Pons (tissue), 1 donor: ENCODE results near the gene DOCK7.

Experiments used
- DNase-seq: peaks from one replicate; pipeline ENCODE4 v3.0.0-alpha.2; 2016; ENCODE audit warnings: low spot score

The DOCK7 gene

DNA sequence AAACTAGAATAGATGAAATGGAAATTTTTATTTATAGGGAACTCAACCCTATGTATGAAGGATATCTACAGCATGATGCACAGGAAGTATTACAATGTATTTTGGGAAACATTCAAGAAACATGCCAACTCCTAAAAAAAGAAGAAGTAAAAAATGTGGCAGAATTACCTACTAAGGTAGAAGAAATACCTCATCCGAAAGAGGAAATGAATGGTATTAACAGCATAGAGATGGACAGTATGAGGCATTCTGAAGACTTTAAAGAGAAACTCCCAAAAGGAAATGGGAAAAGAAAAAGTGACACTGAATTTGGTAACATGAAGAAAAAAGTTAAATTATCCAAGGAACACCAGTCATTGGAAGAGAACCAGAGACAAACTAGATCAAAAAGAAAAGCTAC is 243.5 kb downstream of the DOCK7 start:
- no peak for DNase-seq

DNA sequence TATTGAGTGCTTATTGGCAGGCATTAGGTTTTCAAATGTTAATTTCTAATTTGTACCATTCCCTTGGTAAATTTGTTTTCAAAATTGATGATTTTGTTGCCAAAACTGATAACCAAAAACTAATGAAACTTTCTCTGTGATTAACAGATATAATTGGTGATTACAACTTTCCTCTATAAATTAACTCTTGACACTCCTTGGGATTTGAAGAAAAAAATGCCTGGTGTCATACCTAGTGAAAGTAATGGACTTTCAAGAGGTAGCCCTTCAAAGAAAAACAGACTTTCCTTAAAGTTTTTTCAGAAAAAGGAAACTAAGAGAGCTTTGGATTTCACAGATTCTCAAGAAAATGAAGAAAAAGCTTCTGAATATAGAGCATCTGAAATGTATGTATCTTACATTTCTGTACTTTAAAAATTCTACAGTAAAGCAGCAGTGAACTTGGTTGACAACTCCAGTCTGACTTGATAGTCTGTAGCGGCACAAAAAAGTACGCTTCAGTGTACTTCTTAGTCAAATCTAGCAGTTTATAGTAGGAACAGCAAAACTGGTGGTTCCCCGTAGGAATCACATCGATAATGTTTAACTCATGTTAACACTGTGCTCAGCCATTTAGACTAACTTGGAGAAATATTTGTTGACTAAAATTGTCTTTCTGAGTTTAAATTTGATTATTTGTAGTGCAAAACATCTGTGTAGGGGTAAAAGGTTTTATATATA is 248.4 kb downstream of the DOCK7 start:
- DNase-seq = no peak

DNA sequence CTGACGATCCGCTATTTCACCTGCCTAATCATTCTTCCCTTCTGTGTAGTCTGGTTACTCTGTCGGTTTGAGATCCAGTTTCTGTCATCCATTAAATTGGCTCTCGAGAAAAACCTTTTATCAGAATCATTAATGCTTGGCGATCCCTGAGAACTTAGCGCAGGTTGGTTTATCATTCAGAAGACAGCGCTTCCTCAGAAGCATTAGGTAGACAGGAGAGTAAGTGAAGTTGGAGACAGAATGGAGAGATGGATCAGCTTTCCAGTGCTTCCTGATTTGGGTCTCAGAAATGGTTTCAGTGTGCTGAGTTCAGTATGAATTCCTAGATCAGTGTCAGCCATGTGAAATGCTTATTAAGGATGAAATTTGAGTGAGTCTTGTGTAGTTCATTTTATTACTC is 250.0 kb downstream of the DOCK7 start:
- peak; percentile 37 for DNase-seq

DNA sequence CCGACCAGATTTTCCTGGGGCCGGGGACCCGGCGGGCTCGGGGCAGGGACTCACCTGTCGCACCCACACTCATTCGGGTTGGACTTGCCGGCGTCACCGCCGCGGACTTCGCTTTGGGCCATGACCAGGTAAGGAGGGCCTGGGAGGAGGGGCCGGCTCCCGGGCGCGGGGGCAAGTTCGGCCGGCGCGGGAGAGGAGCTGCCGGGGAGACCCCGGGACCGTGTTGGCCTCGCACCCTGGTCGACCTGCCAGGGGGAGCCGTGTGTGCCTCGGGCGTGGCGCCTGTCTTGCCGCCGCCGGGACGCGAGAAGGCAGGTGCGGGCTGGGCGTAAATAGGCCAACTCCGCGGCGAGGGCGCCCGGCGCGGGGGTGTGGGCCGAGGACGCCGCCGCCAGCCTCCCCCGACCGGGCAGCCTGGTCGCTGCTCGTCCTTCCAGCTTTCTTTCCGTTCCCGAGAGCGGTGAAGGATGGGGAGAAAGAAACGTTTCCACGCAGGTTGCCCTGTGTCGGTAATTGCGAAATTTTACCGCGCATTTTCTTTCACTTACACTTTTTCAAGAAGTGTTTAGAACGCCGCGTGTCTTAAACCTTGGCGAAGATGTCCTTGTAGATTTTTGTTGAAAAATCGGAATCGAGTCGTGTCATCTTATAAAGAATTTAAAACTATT is 250.8 kb downstream of the DOCK7 start:
- peak; percentile 15 for DNase-seq

DNA sequence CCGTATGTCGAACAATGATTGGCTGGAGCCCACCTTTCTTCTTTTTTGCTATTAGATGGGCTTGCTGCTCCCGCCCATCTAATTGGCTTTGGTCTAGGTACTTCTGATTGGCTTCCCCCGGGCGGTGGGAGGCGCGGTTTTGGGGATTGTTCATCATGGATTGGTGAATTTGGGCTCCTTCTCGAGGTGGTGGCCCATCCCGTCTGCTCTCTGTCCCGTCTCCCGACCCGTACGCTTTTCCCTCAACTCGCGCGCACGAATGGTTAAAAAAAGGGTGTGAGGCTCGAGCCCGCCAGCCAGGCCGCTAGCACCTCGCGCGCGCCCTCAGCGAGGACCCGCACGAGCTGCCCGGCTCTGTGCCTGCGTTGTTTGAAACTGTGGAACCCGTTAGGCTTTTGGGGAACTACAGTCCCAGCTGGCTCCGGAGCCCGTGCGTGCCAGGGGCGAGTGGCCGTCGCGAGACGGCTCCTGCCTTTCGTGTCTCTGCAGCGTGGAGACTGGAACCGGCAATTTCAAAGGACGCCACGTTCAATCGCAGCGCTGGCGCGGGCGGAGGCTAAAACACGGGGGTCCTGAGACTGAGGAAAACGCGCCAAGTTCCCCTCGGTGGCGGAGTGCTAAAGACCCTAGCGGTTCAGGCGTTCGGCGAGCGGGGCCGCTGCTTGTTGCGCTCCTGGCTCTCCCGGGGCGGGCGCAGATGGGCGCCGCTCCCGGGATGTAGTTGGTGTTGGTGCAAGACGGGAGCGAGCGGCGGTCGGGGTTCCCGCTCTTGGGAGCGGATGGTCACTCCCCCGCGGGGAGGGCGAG is 251.5 kb downstream of the DOCK7 start, which contains the start of gene USP1:
TSS of gene USP1 (plus strand) at position 584 of the 807 bp plus-strand sequence. CDS start 2,819 bp downstream, outside the sequence.
- DNase-seq = peak; percentile 99

DNA sequence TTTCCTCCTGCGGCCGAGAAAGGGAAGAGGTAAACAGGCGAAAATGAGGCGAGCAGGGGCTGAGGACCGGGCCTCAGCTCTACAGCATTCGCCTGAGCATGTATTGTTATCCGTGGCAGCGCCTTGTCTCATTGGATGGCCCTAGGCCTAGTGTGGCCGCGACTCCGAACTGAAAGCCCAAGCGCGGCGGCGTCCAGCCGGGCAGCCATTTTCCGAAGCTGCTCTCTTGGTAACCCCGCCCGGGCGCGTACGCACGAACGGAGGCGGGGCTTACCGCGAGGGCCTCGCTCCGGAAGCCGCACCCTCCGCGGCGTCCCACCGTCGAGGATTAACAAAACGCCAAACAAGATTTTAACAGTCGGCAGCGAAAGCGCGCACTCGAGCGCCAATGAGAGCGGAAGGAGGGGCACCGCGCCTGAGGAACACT is 252.1 kb downstream of the DOCK7 start:
- DNase-seq = no peak

DNA sequence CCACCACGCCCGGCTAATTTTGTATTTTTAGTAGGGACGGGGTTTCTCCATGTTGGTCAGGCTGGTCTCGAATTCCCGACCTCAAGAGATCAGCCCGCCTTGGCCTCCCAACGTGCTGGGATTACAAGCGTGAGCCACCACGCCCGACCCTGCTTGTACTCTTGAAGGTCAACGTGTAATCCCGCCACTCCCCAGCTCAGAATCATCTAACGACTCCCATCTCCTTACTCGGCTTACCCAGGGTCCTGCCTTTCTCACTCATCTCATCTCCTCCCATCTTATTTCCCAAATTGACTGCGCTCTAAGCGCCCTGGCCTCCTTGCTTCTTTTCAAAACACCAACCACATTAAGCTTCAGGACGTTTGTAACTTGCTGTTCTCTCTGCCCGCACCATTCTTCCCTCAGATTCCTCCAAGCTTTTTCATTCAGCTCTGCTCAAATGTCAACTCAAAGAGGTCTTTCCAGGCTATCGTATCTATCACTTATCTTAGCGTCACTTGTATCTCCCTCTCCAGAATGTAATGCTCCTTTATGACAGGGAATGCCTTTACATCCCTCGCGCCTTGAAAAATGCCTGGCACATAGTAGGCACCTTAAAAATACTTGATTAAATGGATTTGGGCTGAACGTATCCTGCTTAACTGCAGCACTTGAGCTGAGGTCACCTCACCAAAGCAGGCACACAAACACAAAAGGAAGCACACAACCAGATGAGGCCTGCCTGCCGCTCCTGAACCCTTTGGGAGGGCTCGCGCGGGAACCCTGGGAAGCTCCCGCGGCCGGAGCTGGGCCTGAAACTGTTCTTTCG is 252.8 kb downstream of the DOCK7 start:
- DNase-seq = no peak

DNA sequence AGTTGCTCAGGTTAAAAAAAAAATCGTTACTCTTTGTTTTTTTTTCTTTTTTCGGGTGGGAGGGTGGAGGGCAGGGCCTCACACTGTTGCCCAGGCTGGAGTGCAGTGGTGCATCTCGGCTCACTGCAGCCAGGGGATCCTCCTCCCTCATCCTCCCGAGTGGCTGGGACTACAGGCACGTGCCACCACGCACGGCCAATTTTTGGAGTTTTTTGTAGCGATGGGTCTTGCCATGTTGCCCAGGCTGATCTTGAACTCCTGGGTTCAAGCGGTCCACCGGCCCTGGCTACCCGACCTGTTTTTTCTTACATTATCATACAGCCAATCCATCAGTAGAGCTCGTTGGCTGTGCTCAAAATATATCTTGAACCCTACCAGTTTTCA is 253.6 kb downstream of the DOCK7 start:
- DNase-seq = no peak

DNA sequence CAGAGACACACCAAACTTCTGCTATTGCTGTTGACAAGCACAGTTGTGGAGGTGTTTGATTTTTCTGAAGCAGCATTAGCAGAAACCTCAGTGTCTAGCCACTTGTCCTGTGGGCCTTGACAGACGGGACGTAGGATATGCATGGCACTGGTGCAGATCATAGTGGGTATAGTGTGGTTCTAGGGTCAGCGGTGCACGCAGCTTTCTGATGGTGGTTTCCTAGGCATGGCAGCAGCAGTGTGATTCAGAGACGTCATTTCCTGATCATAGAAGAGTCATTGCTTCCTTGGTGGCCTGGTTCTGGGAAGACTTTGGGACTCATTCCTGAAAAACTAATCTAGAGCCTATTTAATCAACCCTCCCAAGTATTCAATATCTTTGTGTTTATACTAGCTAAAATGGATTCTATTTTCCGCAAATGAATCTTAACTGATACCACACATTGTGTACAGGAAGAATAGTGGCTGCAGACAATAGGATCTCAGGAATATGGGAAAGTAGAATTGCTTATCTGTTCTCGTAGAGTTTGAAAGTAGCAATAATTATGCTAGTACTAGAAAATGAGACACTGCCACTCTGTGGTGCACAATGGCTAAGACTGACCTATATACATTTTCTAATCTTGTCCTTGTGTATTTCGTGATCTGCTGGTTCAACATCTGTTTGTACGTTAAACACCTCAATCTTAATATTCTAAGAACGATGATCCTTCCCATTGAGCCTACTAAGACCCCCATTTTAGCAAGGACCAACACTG is 254.1 kb downstream of the DOCK7 start:
- DNase-seq = peak; percentile 40

DNA sequence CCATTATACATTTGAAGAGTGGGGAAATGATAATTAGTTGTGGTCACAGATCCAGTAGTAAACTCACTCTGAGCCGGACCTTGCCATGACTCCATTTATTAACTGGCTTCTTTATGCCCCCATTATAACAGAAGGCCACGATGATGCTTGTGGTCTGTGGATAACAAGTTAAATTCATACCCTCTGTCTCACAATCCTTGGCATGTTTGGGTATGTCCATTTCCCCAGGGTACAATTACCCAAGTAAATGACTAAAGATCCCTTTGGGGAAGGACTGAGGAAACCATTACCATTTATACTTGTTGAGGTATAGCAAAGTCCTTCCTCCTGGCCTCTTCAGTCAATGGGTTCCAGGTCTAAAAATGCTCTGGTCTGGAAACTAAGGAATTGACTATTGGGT is 258.6 kb downstream of the DOCK7 start:
- no peak for DNase-seq

DNA sequence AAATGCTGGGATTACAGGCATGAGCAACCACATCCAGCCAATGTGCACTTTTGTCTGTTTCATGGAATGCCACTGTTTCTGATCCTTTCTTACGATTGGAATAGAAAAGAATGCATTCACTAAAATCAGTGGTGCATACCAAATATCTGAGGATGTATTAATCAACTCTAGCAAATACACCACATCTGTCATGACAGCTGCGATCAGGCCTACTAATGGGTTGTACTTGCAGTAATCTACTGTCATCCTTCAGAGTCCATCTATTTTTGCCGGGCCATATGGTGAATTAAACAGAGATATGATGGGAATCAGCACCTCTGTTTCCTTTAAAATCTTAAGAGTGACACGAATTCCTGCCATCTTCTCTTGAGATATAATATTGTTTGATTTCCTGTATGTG is 259.8 kb downstream of the DOCK7 start:
- no peak for DNase-seq

DNA sequence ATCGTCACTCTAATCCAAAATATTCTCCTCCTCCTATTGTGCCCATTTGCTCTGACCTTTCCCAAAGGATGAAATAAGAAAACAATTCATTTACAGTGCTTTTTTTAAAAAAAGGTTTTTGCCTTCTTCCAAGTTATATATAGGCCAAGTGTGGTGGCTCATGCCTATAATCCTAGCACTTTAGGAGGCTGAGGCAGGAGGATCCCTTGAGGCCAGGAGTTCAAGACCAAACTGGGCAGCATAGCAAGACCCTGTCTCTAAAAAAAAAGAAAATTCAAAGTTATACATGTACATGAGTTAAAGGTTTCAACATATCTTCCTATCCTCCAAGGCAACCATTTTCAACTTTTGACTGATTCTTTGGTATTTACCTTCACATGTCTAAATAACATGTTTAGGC is 261.4 kb downstream of the DOCK7 start:
- DNase-seq = no peak

DNA sequence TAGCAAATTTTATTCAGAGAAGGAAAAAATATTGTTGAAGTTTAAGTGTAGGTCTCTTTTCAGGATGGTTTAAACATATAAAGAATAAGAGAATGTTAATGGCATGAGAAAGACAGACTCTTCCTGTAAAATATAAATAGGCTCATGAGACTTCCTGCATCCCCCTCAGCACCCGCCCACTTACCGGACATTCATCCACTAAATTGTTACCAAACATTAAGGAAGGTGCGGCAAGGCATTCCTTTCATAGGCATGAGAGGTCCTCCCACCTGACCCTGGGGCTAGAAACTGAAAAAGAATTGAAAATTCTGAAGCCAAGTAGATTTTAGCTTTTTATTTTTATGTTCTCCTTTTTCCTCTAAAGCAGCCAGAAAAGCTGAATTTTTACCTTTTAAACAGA is 261.9 kb downstream of the DOCK7 start:
- no peak for DNase-seq

DNA sequence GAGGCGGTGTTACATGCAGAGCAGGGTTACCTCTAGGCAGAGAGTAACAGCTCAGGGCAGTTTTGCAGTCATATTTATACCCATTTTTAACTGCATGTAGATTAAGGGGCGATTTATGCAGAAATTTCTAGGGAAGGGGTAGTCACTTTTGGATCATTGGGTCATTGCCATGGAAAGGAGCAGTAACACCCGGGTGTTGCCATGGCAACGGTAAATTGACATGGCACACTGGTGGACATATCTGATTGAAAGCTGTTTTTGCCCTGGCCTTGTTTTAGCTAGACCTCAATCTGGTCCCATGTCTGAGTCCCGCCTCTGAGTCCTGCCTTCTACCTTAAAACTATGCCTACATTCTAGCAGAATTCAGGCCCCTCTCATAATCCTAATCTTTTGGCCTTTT is 263.1 kb downstream of the DOCK7 start:
- no peak for DNase-seq

DNA sequence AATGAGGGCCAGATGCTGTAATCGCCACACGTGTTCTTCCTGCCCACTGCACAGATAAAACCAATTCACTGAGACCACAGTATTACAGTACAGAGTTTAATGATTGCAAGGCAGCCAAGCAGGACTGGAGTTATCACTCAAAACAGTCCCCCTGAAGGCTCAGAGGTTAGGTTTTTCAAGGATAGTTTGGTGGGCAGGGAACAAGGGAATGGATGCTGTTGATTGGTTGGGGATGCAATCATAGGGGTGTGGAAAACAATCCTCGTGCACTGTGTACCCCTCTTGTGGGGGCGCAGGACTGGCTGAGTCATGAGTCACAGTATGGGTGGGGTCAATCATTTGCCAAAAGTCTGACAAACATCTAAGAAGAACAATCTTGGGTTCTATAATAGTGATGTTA is 263.8 kb downstream of the DOCK7 start:
- no peak for DNase-seq

DNA sequence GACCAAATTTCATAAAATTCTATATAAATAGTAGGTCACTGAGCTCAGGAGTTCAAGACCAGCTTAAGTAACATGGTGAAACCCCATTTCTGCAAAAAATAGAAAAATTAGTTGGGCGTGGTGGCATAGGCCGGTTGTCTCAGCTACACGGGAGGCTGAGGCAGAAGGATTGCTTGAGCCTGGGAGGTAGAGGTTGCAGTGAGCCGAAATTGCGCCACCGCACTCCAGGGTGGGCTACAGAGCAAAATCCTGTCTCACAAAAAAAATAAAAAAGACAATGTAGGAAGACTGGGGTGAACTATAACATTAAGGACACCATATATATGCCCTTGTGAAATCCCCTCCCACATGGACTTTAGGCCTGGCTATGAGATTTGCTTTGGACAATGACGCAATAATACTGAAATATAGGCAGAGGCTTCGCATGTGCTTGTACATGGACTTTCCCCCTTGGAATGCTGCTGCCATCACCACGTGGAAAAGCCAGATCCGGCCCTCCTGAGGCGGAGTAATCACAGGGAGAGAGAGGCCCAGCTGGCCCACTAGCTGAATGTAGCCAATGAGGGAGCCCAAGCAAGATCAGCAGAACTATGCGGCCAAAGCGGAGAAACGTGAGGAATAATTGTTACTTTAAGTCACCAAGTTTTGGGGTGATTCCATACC is 264.5 kb downstream of the DOCK7 start:
- no peak for DNase-seq

DNA sequence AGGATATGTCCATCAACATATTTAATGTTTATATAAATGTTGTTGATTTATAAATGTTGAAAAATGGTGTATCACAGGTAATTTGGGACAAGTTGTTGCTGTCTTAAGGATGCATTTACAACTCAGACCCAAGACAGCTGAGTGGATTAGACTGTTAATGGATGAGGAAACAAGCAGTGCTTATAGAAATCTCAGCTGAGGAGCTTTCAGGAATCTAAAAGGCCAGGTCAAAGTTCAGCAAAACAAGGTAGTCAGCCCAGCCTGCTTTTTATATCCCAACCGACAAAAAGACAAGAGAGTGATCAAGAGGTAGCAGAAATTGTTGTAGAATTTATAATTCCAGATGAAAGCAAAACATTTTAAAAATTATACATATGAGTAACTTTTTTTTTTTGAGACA is 268.0 kb downstream of the DOCK7 start:
- DNase-seq = no peak

DNA sequence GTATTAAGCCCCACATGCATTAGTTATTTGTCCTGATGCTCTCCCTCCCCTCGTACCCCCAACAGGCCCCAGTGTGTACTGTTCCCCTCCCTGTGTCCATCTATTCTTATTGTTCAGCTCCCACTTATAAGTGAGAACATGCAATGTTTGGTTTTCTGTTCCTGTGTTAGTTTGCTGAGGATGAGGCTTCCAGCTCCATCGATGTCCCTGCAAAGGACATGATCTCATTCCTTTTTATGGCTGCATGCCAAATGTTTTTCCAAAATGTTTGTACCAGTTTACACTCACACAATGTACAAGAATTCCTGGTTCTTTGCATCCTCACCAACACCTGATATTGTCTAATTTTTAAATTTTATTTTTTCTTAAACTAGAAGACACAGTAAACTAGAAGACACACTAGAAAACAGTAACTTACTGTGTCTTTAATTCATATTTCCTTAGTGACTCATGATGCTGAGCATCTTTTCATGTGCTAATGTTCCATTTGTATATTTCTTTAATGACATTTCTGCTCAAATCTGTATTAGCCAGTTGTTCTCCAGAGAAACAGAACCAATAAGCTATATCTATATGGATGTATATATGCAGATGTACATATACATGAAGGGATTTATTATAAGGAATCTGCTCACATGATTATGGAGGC is 270.7 kb downstream of the DOCK7 start:
- DNase-seq = no peak

DNA sequence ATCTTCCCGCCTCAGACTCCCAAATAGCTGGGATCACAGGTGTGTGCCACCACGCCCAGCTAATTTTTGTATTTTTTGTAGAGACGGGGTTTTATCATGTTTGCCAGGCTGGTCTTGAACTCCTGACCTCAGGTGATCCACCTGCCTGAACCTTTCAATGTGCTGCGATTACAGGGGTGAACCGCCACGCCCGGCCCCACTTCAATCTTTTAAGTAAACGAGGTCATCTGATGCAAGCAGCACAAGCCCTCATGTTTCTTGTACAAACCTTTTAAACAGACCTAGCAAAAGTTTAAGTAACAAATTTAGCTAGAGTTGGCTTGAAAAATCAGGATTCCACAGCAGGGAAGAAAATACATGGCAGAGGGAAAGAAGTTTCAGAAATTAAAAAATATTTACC is 272.5 kb downstream of the DOCK7 start:
- DNase-seq = no peak

DNA sequence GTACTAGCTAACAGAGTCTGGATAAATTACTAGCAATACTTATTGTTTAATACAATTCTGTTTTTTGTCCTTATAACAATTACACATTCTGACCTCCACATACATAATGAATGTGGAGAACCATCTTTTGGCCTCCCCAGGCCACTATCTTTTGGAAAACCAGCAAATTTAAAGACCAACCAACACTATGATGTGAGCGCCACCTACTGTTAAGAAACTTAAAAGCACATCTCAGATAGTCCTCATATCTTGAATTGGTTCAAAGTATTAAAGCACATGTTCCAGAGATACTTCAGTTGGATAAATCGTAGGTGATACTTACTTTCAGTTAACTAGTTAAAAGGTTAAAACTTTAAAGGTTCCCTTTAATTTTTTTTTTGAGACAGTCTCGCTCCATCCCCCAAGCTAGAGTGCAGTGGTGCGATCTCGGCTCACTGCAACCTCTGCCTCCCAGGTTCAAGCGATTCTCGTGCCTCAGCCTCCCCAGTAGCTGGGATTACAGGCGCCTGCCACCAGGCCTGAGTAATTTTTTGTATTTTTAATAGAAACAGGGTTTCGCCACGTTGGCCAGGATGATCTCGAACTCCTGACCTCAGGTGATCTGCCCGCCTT is 280.7 kb downstream of the DOCK7 start:
- DNase-seq = peak; percentile 75
